ENCODE measurements around the gene RRAGB.
"Not testable (repeated sequence)": the region's sequence is repeated elsewhere in the genome, so short reads cannot be mapped to it uniquely, and the experiment has no call there.

The RRAGB gene

DNA sequence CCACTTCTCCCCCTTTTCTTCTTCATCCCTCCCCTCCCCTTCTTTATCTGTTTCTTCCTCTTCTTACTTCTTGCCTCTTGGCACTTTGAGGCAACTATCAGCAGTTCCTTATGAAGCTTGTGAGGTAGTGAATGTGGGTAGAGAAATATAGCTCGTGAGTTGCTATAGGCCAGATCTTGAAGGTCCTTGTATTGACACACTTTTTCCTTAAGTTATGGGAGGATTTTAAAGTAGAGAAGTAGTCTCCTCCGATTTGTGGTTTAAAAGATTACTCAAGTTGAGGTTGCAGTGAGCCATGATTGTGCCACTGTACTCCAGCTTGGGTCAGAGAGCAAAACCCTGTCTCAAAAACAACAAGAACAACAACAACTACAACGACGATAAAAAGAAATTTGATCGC lies 3.4 kb upstream of the RRAGB start:
- Histone ChIP-seq H3K27ac (ENCODE audit: low read length) (no peak overlapping the region), H3K27me3 (ENCODE audit: control insufficient read depth, insufficient read depth, low read length) (no peaks in the 10 kb centered on the region), H3K4me1 (ENCODE audit: control insufficient read depth, low read depth, low read length) (no peaks in the 10 kb centered on the region), H3K4me3 (ENCODE audit: low read length) (no peak overlapping the region), H3K9me3 (ENCODE audit: control insufficient read depth, low read depth, low read length) (peaks cover 49% of the 10 kb centered on the region), H3K9ac (ENCODE audit: low read length) (no peak overlapping the region), H3K36me3 (ENCODE audit: control insufficient read depth, low read depth, low read length) (no peaks in the 10 kb centered on the region)

DNA sequence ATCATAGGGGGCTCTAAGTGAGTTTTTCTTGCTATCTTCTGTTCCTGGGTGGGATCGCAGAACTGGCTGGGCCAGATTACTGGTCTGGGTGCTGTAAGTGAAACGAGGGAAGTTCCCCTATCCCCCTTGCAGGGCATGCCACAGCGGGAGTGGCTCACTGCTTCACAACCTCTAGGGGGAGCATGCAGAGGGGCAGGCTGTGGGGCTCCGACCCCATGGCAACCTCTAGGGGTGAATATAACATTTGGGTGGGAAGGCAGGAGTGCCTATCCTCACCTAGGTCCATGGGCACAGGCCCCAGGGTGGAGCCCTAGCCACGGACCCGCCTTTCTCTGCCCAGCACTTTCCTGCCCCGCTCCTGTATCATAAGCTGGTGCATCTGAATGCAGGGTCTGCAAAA lies 1.7 kb upstream of the RRAGB start:
- Histone ChIP-seq H3K9me3 (ENCODE audit: control insufficient read depth, low read depth, low read length) (peaks cover 38% of the 10 kb centered on the region), H3K4me1 (ENCODE audit: control insufficient read depth, low read depth, low read length) (no peaks in the 10 kb centered on the region), H3K36me3 (ENCODE audit: control insufficient read depth, low read depth, low read length) (peaks cover 1% of the 10 kb centered on the region), H3K9ac (ENCODE audit: low read length) (no peak overlapping the region), H3K4me3 (ENCODE audit: low read length) (no peak overlapping the region), H3K27ac (ENCODE audit: low read length) (no peak overlapping the region), H3K27me3 (ENCODE audit: control insufficient read depth, insufficient read depth, low read length) (no peaks in the 10 kb centered on the region)

DNA sequence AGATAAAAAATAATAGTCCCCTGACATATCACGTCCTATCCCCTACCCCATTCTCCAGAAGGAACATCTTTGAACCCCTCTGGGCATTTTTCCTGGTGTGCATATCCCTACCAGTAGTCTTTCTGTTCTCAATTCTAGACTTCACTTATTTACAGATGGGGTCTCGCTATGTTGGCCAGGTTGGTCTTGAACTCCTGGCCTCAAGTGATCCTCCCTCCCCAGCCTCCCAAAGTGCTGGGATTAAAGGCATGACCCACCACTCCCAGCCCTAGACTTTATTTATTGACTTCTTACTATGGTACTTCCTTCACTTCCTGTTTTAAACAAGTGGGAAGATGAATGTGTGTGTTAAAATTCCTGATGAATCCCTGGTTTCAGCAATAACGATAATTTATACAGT lies 612 bp upstream of the RRAGB start:
- Histone ChIP-seq H3K36me3 (ENCODE audit: control insufficient read depth, low read depth, low read length) (peaks cover 8% of the 10 kb centered on the region), H3K27ac (ENCODE audit: low read length) (no peak overlapping the region), H3K9me3 (ENCODE audit: control insufficient read depth, low read depth, low read length) (peaks cover 35% of the 10 kb centered on the region), H3K4me1 (ENCODE audit: control insufficient read depth, low read depth, low read length) (no peaks in the 10 kb centered on the region), H3K27me3 (ENCODE audit: control insufficient read depth, insufficient read depth, low read length) (no peaks in the 10 kb centered on the region), H3K4me3 (ENCODE audit: low read length) (peak overlapping the region; percentile 82), H3K9ac (ENCODE audit: low read length) (no peak overlapping the region)

DNA sequence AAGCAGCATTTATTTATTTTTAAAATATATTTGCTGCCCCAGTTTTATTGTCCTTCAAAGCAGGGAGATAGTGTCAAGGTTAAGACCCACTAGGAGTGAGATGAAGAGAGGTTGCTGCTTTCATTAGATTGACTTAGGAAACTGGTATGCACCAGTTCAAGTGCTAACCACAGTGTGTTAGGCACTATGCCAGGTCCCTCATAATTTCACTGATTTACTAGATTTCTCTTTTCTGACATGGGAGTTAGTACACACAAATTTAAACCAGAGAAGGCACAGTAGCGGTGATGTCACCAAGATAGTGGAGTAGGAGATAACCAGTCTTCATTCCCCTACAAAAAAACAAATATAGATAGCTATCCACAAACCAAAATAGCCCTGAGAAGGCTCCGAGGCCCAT lies 14.3 kb downstream of the RRAGB start:
- no peak overlapping the region for H3K4me3 ChIP-seq (ENCODE audit: low read length)
- no peaks in the 10 kb centered on the region for H3K4me1 ChIP-seq (ENCODE audit: control insufficient read depth, low read depth, low read length)
- H3K27me3 ChIP-seq (ENCODE audit: control insufficient read depth, insufficient read depth, low read length) = no peaks in the 10 kb centered on the region

DNA sequence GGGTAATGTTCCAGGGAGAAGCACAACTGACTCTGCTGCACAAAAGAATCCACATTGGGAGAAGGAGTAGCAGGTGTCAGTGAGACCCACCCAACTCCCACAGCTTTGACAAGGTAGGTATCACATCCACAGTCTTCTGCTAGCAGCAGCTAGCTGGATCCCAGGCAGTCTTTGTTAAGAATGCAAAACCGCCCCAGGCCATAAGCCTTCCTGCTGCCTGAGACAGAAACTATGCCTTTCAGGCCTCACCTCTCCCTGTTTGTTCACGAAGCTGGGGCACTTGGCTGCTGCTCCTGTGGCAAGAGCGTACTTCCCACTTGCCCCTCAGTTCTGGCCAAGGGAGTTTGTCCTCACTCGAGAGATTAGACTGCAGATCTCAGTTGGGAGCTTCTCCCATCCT lies 21.4 kb downstream of the RRAGB start:
- Histone ChIP-seq H3K9me3 (ENCODE audit: control insufficient read depth, low read depth, low read length) (peaks cover 5% of the 10 kb centered on the region), H3K4me1 (ENCODE audit: control insufficient read depth, low read depth, low read length) (no peaks in the 10 kb centered on the region), H3K27me3 (ENCODE audit: control insufficient read depth, insufficient read depth, low read length) (no peaks in the 10 kb centered on the region), H3K4me3 (ENCODE audit: low read length) (no peak overlapping the region), H3K9ac (ENCODE audit: low read length) (no peak overlapping the region), H3K27ac (ENCODE audit: low read length) (no peak overlapping the region), H3K36me3 (ENCODE audit: control insufficient read depth, low read depth, low read length) (no peaks in the 10 kb centered on the region)

More for the DNA sequence above, 14.3 kb downstream of the RRAGB start:
- Histone ChIP-seq H3K9ac (ENCODE audit: low read length) (no peak overlapping the region), H3K27ac (ENCODE audit: low read length) (no peak overlapping the region), H3K36me3 (ENCODE audit: control insufficient read depth, low read depth, low read length) (peaks cover 30% of the 10 kb centered on the region), H3K9me3 (ENCODE audit: control insufficient read depth, low read depth, low read length) (peaks cover 9% of the 10 kb centered on the region)

DNA sequence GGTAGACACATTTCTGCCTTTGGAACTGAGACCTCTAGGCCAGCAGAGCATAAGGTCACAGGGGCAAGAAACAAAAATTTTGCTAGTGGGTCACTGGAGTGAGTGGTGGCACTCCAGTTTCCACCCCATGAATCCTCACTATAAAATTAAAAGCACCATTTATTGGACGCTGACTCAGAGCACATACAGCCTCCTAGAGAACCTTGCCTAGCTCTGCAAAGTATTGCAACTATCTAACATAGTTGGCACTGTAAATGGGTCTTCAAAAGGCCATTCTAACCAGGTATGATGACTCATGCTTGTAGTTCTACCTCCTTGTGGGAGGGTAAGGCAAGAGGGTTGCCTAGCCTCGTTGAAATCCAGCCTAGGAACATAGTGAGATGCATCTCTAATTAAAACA lies 25.1 kb downstream of the RRAGB start:
- Histone ChIP-seq H3K4me3 (ENCODE audit: low read length) (no peak overlapping the region), H3K36me3 (ENCODE audit: control insufficient read depth, low read depth, low read length) (no peaks in the 10 kb centered on the region), H3K9ac (ENCODE audit: low read length) (no peak overlapping the region), H3K9me3 (ENCODE audit: control insufficient read depth, low read depth, low read length) (peaks cover 22% of the 10 kb centered on the region), H3K4me1 (ENCODE audit: control insufficient read depth, low read depth, low read length) (no peaks in the 10 kb centered on the region), H3K27ac (ENCODE audit: low read length) (no peak overlapping the region), H3K27me3 (ENCODE audit: control insufficient read depth, insufficient read depth, low read length) (no peaks in the 10 kb centered on the region)

DNA sequence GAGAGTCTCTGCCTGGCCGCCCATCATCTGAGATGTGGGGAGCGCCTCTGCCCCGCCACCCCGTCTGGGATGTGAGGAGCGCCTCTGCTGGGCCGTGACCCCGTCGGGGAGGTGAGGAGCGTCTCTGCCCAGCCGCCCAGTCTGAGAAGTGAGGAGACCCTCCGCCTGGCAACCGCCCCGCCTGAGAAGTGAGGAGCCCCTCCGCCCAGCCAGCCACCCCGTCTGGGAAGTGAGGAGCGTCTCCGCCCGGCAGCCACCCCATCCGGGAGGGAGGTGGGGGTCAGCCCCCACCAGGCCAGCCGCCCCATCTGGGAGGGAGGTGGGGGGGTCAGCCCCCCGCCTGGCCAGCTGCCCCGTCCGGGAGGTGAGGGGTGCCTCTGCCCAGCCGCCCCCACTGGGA lies 30.9 kb downstream of the RRAGB start:
- not testable (repeated sequence) for H3K27ac ChIP-seq (ENCODE audit: low read length); H3K4me1 ChIP-seq (ENCODE audit: control insufficient read depth, low read depth, low read length); H3K4me3 ChIP-seq (ENCODE audit: low read length); H3K27me3 ChIP-seq (ENCODE audit: control insufficient read depth, insufficient read depth, low read length); H3K36me3 ChIP-seq (ENCODE audit: control insufficient read depth, low read depth, low read length); H3K9ac ChIP-seq (ENCODE audit: low read length)
- peaks cover 25% of the 10 kb centered on the region for H3K9me3 ChIP-seq (ENCODE audit: control insufficient read depth, low read depth, low read length)

DNA sequence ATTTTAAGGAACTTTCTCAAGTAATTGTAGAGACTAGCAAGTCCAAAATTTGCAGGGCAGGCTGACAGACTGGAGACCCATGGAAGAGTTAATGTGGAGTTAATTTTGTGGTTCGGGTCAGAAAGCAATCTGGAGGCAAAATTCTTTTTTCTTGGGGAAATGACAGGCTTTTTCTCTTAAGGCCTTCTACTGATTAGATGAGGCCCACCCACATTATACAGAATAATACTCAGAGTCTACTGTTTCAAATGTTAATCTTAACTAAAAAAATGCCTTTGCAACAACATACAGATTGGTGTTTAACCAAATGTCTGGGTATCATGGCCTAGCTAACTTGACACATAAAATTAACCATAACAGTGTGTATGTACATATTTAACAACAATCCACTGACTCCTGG lies 32.7 kb downstream of the RRAGB start:
- H3K27me3 ChIP-seq (ENCODE audit: control insufficient read depth, insufficient read depth, low read length) = no peaks in the 10 kb centered on the region
- no peak overlapping the region for H3K4me3 ChIP-seq (ENCODE audit: low read length)
- peaks cover 24% of the 10 kb centered on the region for H3K9me3 ChIP-seq (ENCODE audit: control insufficient read depth, low read depth, low read length)
- H3K27ac ChIP-seq (ENCODE audit: low read length) = no peak overlapping the region
- no peak overlapping the region for H3K9ac ChIP-seq (ENCODE audit: low read length)
- no peaks in the 10 kb centered on the region for H3K4me1 ChIP-seq (ENCODE audit: control insufficient read depth, low read depth, low read length)
- no peaks in the 10 kb centered on the region for H3K36me3 ChIP-seq (ENCODE audit: control insufficient read depth, low read depth, low read length)

DNA sequence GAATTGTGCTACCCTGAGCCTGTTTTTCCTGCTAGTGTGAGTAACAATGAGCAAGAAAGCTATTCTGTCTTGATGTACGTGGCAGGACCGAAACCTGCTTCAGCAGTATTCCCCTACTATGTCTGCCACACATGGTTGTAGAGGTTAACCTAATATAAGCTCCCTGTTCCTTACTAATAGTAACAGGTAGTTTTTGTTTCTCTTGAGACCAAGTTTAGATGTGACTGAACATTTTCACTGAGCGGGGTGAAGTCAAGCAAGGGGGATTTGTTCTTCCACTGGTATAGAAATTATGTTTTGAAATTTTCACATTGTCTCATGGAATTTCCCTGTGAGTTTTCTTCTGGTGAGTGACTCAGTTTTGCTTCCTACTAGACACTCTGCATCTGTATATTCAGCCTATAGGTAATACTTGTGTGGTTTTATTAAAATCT lies 37.3 kb downstream of the RRAGB start:
- Histone ChIP-seq H3K9ac (ENCODE audit: low read length) (no peak overlapping the region), H3K4me1 (ENCODE audit: control insufficient read depth, low read depth, low read length) (no peaks in the 10 kb centered on the region), H3K27ac (ENCODE audit: low read length) (no peak overlapping the region), H3K9me3 (ENCODE audit: control insufficient read depth, low read depth, low read length) (peaks cover 4% of the 10 kb centered on the region), H3K27me3 (ENCODE audit: control insufficient read depth, insufficient read depth, low read length) (no peaks in the 10 kb centered on the region), H3K36me3 (ENCODE audit: control insufficient read depth, low read depth, low read length) (peaks cover 3% of the 10 kb centered on the region), H3K4me3 (ENCODE audit: low read length) (no peak overlapping the region)

DNA sequence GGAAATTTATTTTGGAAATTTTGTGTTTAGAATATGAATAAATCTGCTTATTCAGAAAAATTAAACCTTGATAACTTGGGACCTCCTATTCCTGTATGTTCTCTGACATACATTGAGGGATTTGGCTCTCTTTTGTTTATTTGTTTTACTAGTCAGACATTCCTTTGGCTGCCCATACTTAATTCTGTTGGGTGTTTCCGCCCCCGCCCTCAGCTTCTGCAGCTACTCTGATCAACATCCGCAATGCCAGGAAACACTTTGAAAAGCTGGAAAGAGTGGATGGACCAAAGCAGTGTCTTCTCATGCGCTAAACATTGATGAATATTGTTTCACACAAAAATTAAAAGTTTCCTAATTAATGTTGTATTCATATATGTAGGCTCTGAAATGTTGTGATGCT lies 40.5 kb downstream of the RRAGB start:
- Histone ChIP-seq H3K4me1 (ENCODE audit: control insufficient read depth, low read depth, low read length) (no peaks in the 10 kb centered on the region), H3K27ac (ENCODE audit: low read length) (no peak overlapping the region), H3K9me3 (ENCODE audit: control insufficient read depth, low read depth, low read length) (no peaks in the 10 kb centered on the region), H3K9ac (ENCODE audit: low read length) (no peak overlapping the region), H3K4me3 (ENCODE audit: low read length) (no peak overlapping the region), H3K36me3 (ENCODE audit: control insufficient read depth, low read depth, low read length) (peaks cover 3% of the 10 kb centered on the region), H3K27me3 (ENCODE audit: control insufficient read depth, insufficient read depth, low read length) (no peaks in the 10 kb centered on the region)

DNA sequence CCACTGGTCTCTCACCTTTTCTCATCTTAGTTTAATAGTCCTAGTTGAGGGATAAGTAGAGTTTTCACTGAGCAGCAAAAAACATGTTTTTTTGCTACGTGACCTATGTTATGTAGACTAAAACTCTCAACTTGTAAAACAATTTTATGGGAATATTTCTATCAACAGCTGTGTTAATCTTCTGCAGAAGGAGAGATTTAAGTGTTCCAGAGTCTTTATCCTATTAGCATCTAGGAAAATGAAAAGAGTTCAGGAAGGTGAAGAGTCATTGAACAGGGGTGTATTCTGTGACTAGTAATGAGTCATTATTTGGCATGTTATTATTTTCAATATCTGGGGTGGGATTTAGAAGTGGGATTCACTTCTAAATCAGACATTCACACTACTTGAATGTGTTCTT lies 41.9 kb downstream of the RRAGB start:
- Histone ChIP-seq H3K4me1 (ENCODE audit: control insufficient read depth, low read depth, low read length) (no peaks in the 10 kb centered on the region), H3K9ac (ENCODE audit: low read length) (no peak overlapping the region), H3K36me3 (ENCODE audit: control insufficient read depth, low read depth, low read length) (peaks cover 3% of the 10 kb centered on the region), H3K4me3 (ENCODE audit: low read length) (no peak overlapping the region), H3K27me3 (ENCODE audit: control insufficient read depth, insufficient read depth, low read length) (no peaks in the 10 kb centered on the region), H3K9me3 (ENCODE audit: control insufficient read depth, low read depth, low read length) (no peaks in the 10 kb centered on the region), H3K27ac (ENCODE audit: low read length) (no peak overlapping the region)

DNA sequence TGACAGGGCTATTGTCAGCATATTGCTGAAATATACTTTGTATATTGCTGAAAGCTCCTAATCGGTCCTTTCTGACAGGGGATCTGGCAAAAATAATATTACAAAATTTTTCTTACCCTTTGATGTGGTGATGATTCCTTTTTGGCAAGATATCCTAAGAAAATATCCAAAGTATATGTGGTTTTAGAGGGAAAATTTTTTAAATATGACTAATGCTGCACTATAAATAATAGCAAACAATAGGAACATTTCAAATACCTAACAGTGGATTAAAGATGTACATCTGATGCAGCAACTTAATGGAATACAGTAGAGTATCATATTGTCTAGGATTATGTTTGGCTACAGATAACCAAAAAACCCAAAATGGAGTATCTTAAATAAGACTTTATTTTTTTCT lies 49.6 kb downstream of the RRAGB start:
- H3K27ac ChIP-seq (ENCODE audit: low read length) = no peak overlapping the region
- no peaks in the 10 kb centered on the region for H3K36me3 ChIP-seq (ENCODE audit: control insufficient read depth, low read depth, low read length)
- H3K4me3 ChIP-seq (ENCODE audit: low read length) = no peak overlapping the region
- H3K27me3 ChIP-seq (ENCODE audit: control insufficient read depth, insufficient read depth, low read length) = no peaks in the 10 kb centered on the region
- H3K9me3 ChIP-seq (ENCODE audit: control insufficient read depth, low read depth, low read length) = peaks cover 12% of the 10 kb centered on the region
- no peak overlapping the region for H3K9ac ChIP-seq (ENCODE audit: low read length)
- H3K4me1 ChIP-seq (ENCODE audit: control insufficient read depth, low read depth, low read length) = no peaks in the 10 kb centered on the region
